SK-N-SH (cell line): ENCODE measurements around the gene GULP1. TPM values are rescaled to one million over a fixed set of nuclear protein-coding genes. Genes with fewer than 3 reads are reported as not detected.

Experiments used
- CTCF ChIA-PET: fragments of 300-600, 350-600 bp; formaldehyde crosslinking; extraction: SDS; loops from one replicate; lab custom pipeline; 2021; lab: Yijun Ruan, JAX
- POLR2A ChIA-PET: fragments of 350-600 bp; sonication (Branson Sonifier 250); formaldehyde crosslinking; extraction: SDS; loops from one replicate; lab custom pipeline; 2020; ENCODE audit warnings: antibody characterized with exemption, inconsistent platforms; lab: Yijun Ruan, JAX
- DNase-seq: peaks from one replicate; pipeline ENCODE4 v3.0.0; 2012
- H2AFZ ChIP-seq: fragments of 200-600 bp; sonication (generic); 2 replicates; pipeline ENCODE4 v1.8.1; 2016; ENCODE audit warnings: antibody characterized with exemption, mild to moderate bottlenecking, low read depth
- H3F3A ChIP-seq: fragments of 200-600 bp; sonication (generic); replicated peaks from 2 replicates; pipeline ENCODE3; 2016; ENCODE audit warnings: antibody characterized with exemption, mild to moderate bottlenecking; ENCODE audit not compliant: insufficient read depth
- H3K27ac ChIP-seq, 2 experiments: fragments of 200-500 bp in 1 of 2; fragments of 200-600 bp in 1 of 2; sonication (Bioruptor generic) in 1 of 2; sonication (generic), shearing (Covaris generic) in 1 of 2; 2 replicates each; pipeline versions ENCODE4 v1.5.1 to v1.6.1; 2014 to 2016; ENCODE audit warnings: low read depth in 2 of 2, inconsistent platforms in 1 of 2, low read length in 1 of 2, mild to moderate bottlenecking in 1 of 2, mixed read lengths in 1 of 2
- H3K27me3 ChIP-seq: fragments of 200-600 bp; sonication (generic), shearing (Covaris generic); 2 replicates; pipeline ENCODE4 v1.6.1; 2016; ENCODE audit warnings: mixed run types; ENCODE audit not compliant: insufficient read depth
- H3K36me3 ChIP-seq, 2 experiments: fragments of 200-500 bp in 1 of 2; fragments of 200-600 bp in 1 of 2; sonication (Bioruptor generic) in 1 of 2; sonication (generic) in 1 of 2; replicated peaks in 1 of 2; 2 replicates each; pipeline versions ENCODE3 to v1.5.1; 2014 to 2016; ENCODE audit warnings: low read length in 1 of 2, mild to moderate bottlenecking in 1 of 2; ENCODE audit not compliant: insufficient read depth in 2 of 2, control insufficient read depth in 1 of 2
- H3K4me1 ChIP-seq, 2 experiments: fragments of 200-500 bp in 1 of 2; fragments of 200-600 bp in 1 of 2; sonication (Bioruptor generic) in 1 of 2; sonication (generic), shearing (Covaris generic) in 1 of 2; 2 replicates each; pipeline versions ENCODE4 v1.5.1 to v1.6.1; 2014 to 2016; ENCODE audit warnings: low read depth in 1 of 2, low read length in 1 of 2, mixed run types in 1 of 2; ENCODE audit not compliant: insufficient read depth in 2 of 2, control insufficient read depth in 1 of 2
- H3K4me2 ChIP-seq: fragments of 200-600 bp; sonication (generic), shearing (Covaris generic); 2 replicates; pipeline ENCODE4 v1.6.1; 2017; ENCODE audit warnings: mixed run types
- H3K4me3 ChIP-seq, 2 experiments: fragments of 200-500 bp in 1 of 2; fragments of 200-600 bp in 1 of 2; sonication (Bioruptor generic) in 1 of 2; sonication (generic), shearing (Covaris generic) in 1 of 2; 2 replicates each; pipeline versions ENCODE4 v1.5.1 to v1.8.1; 2014 to 2016; ENCODE audit warnings: low read depth in 2 of 2, inconsistent platforms in 1 of 2, low read length in 1 of 2, mild to moderate bottlenecking in 1 of 2, mixed read lengths in 1 of 2, moderate library complexity in 1 of 2
- H3K79me2 ChIP-seq: fragments of 200-600 bp; sonication (generic); 2 replicates; pipeline ENCODE4 v1.8.1; 2017; ENCODE audit warnings: mild to moderate bottlenecking; ENCODE audit not compliant: insufficient read depth
- H3K9ac ChIP-seq: fragments of 200-600 bp; sonication (generic); 2 replicates; pipeline ENCODE4 v1.6.1; 2017; ENCODE audit warnings: mixed run types
- H3K9me2 ChIP-seq: fragments of 200-600 bp; sonication (generic); 2 replicates; pipeline ENCODE4 v1.6.1; 2017; ENCODE audit warnings: mixed run types
- H3K9me3 ChIP-seq: fragments of 200-600 bp; sonication (generic); 2 replicates; pipeline ENCODE4 v1.6.1; 2017; ENCODE audit warnings: mixed run types, mild to moderate bottlenecking, moderate library complexity
- H4K20me1 ChIP-seq: fragments of 200-600 bp; sonication (generic); 2 replicates; pipeline ENCODE4 v1.6.1; 2017; ENCODE audit warnings: mild to moderate bottlenecking, mixed run types; ENCODE audit not compliant: insufficient read depth
- CHD2 ChIP-seq: fragments of 150-350 bp; IDR thresholded peaks from 2 replicates; pipeline ENCODE4 v1.6.1; 2018; ENCODE audit warnings: low read length; ENCODE audit not compliant: partially characterized antibody
- ELF1 ChIP-seq: IDR thresholded peaks from 2 replicates; pipeline ENCODE4 v1.4.0; 2012
- FOXM1 ChIP-seq: IDR thresholded peaks from 2 replicates; pipeline ENCODE4 v1.4.0; 2012; ENCODE audit warnings: low read depth, mild to moderate bottlenecking
- JUND ChIP-seq: IDR thresholded peaks from 2 replicates; pipeline ENCODE4 v1.4.0; 2012
- MXI1 ChIP-seq: IDR thresholded peaks from 2 replicates; pipeline ENCODE4 v1.6.1; 2012; ENCODE audit warnings: mild to moderate bottlenecking, low read depth, low read length, improper control_type of control experiment
- NFIC ChIP-seq: IDR thresholded peaks from 2 replicates; pipeline ENCODE4 v1.4.0; 2012; ENCODE audit warnings: borderline replicate concordance
- RAD21 ChIP-seq: IDR thresholded peaks from 2 replicates; pipeline ENCODE4 v1.6.1; 2012; ENCODE audit warnings: mild to moderate bottlenecking, low read length
- RXRA ChIP-seq: IDR thresholded peaks from 2 replicates; pipeline ENCODE4 v1.4.0; 2012; ENCODE audit warnings: low read depth, mild to moderate bottlenecking, borderline replicate concordance
- TAF1 ChIP-seq: IDR thresholded peaks from 2 replicates; pipeline ENCODE4 v1.6.1; 2012; ENCODE audit warnings: low read depth, mild to moderate bottlenecking, low read length, moderate library complexity, borderline replicate concordance
- USF1 ChIP-seq: IDR thresholded peaks from 2 replicates; pipeline ENCODE4 v1.4.0; 2012; ENCODE audit warnings: low read depth, borderline replicate concordance
- YY1 ChIP-seq: IDR thresholded peaks from 2 replicates; pipeline ENCODE4 v1.4.0; 2012; ENCODE audit warnings: low read depth, mild to moderate bottlenecking
- WGBS: methylation state at CpG from one replicate; pipeline ENCODE4 v1.1.6; 2017; ENCODE audit warnings: low lambda C conversion rate; 5-methylcytosine and 5-hydroxymethylcytosine counted together
- polyA plus RNA-seq, 3 experiments: library from polyadenylated mRNA; depleted of rRNA; stranded (reverse); fragments of >200 nt; gene quantifications; 2 replicates each; pipeline ENCODE4 v1.2.3, GENCODE V29; 2012
- TF ChIP-seq, protein P1 (sequence below): fragments of 150-350 bp; IDR thresholded peaks from 2 replicates; pipeline ENCODE4 v1.6.1; 2017; ENCODE audit warnings: antibody characterized with exemption, low read length, low read depth, borderline replicate concordance
- TF ChIP-seq, protein P2 (sequence below): IDR thresholded peaks from 2 replicates; pipeline ENCODE4 v1.6.1; 2012; ENCODE audit warnings: mild to moderate bottlenecking, low read depth, low read length, moderate library complexity
- TF ChIP-seq, protein P3 (sequence below): fragments of 200-600 bp; sonication (generic); IDR thresholded peaks from 2 replicates; pipeline ENCODE4 v1.6.1; 2017; ENCODE audit warnings: antibody characterized with exemption, mild to moderate bottlenecking, moderate library complexity
- TF ChIP-seq, protein P4 (sequence below): IDR thresholded peaks from 2 replicates; pipeline ENCODE4; 2012

GULP1 gene
- polyA plus RNA-seq, 1 of the 3 experiments (the other 2 are of a cell fraction) = 33.8 TPM

GRCh38 chr2:188569431-188570165, 277.9 kb downstream of the GULP1 start (continued):
- TF ChIP-seq, protein P1, sequence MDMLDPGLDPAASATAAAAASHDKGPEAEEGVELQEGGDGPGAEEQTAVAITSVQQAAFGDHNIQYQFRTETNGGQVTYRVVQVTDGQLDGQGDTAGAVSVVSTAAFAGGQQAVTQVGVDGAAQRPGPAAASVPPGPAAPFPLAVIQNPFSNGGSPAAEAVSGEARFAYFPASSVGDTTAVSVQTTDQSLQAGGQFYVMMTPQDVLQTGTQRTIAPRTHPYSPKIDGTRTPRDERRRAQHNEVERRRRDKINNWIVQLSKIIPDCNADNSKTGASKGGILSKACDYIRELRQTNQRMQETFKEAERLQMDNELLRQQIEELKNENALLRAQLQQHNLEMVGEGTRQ = no peak

GRCh38 chr2:188570370-188570769, 278.7 kb downstream of the GULP1 start:
- ChIA-PET POLR2A (no interaction called here), CTCF (no interaction called here)
- Histone ChIP-seq H4K20me1 (no peaks in the 10 kb centered on the region), H3K4me1 (no peaks in the 10 kb centered on the region), H3K9ac (no peak overlapping the region), H3K79me2 (no peaks in the 10 kb centered on the region), H3K9me2 (no peaks in the 10 kb centered on the region), H3K36me3 (peaks cover 38 to 51% of the 10 kb centered on the region in 2 experiments), H3K4me3 (no peak overlapping the region), H3K27ac (no peak overlapping the region), H3F3A (peaks cover 6% of the 10 kb centered on the region), H2AFZ (no peak overlapping the region), H3K27me3 (no peaks in the 10 kb centered on the region), H3K4me2 (no peak overlapping the region), H3K9me3 (no peaks in the 10 kb centered on the region)
- DNase-seq = no peak
- no peak for TF ChIP-seq NFIC
- no peak for TF ChIP-seq JUND
- no peak for TF ChIP-seq MXI1
- TF ChIP-seq RAD21 = no peak
- TF ChIP-seq CHD2 = no peak
- WGBS = 94% methylated on average over 1 of the region's 1 CpG

GRCh38 chr2:188571543-188572303, 280.0 kb downstream of the GULP1 start:
- 97% methylated on average over 3 of the region's 3 CpGs for WGBS
- TF ChIP-seq MXI1 (no peak), RXRA (no peak), TAF1 (no peak), RAD21 (no peak), CHD2 (no peak), YY1 (no peak), ELF1 (no peak), USF1 (no peak), FOXM1 (no peak), JUND (no peak)
- TF ChIP-seq, protein P2, sequence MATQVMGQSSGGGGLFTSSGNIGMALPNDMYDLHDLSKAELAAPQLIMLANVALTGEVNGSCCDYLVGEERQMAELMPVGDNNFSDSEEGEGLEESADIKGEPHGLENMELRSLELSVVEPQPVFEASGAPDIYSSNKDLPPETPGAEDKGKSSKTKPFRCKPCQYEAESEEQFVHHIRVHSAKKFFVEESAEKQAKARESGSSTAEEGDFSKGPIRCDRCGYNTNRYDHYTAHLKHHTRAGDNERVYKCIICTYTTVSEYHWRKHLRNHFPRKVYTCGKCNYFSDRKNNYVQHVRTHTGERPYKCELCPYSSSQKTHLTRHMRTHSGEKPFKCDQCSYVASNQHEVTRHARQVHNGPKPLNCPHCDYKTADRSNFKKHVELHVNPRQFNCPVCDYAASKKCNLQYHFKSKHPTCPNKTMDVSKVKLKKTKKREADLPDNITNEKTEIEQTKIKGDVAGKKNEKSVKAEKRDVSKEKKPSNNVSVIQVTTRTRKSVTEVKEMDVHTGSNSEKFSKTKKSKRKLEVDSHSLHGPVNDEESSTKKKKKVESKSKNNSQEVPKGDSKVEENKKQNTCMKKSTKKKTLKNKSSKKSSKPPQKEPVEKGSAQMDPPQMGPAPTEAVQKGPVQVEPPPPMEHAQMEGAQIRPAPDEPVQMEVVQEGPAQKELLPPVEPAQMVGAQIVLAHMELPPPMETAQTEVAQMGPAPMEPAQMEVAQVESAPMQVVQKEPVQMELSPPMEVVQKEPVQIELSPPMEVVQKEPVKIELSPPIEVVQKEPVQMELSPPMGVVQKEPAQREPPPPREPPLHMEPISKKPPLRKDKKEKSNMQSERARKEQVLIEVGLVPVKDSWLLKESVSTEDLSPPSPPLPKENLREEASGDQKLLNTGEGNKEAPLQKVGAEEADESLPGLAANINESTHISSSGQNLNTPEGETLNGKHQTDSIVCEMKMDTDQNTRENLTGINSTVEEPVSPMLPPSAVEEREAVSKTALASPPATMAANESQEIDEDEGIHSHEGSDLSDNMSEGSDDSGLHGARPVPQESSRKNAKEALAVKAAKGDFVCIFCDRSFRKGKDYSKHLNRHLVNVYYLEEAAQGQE = no peak
- TF ChIP-seq, protein P3, sequence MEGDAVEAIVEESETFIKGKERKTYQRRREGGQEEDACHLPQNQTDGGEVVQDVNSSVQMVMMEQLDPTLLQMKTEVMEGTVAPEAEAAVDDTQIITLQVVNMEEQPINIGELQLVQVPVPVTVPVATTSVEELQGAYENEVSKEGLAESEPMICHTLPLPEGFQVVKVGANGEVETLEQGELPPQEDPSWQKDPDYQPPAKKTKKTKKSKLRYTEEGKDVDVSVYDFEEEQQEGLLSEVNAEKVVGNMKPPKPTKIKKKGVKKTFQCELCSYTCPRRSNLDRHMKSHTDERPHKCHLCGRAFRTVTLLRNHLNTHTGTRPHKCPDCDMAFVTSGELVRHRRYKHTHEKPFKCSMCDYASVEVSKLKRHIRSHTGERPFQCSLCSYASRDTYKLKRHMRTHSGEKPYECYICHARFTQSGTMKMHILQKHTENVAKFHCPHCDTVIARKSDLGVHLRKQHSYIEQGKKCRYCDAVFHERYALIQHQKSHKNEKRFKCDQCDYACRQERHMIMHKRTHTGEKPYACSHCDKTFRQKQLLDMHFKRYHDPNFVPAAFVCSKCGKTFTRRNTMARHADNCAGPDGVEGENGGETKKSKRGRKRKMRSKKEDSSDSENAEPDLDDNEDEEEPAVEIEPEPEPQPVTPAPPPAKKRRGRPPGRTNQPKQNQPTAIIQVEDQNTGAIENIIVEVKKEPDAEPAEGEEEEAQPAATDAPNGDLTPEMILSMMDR = no peak
- TF ChIP-seq, protein P4, sequence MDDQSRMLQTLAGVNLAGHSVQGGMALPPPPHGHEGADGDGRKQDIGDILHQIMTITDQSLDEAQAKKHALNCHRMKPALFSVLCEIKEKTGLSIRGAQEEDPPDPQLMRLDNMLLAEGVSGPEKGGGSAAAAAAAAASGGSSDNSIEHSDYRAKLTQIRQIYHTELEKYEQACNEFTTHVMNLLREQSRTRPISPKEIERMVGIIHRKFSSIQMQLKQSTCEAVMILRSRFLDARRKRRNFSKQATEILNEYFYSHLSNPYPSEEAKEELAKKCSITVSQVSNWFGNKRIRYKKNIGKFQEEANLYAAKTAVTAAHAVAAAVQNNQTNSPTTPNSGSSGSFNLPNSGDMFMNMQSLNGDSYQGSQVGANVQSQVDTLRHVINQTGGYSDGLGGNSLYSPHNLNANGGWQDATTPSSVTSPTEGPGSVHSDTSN = no peak

More at GRCh38 chr2:188571543-188572303, 280.0 kb downstream of the GULP1 start:
- no peak overlapping the region for H2AFZ ChIP-seq
- H3K9me3 ChIP-seq = no peaks in the 10 kb centered on the region
- H3K36me3 ChIP-seq = peaks cover 38 to 46% of the 10 kb centered on the region in 2 experiments
- peaks cover 6% of the 10 kb centered on the region for H3F3A ChIP-seq
- H4K20me1 ChIP-seq = no peaks in the 10 kb centered on the region
- H3K4me3 ChIP-seq = no peak overlapping the region
- no peak overlapping the region for H3K27ac ChIP-seq
- no peak overlapping the region for H3K4me2 ChIP-seq
- H3K9me2 ChIP-seq = no peaks in the 10 kb centered on the region
- H3K9ac ChIP-seq = no peak overlapping the region
- no peaks in the 10 kb centered on the region for H3K27me3 ChIP-seq
- H3K4me1 ChIP-seq = no peaks in the 10 kb centered on the region; a peak in 1 of 4 replicates
- no peak for DNase-seq
- POLR2A ChIA-PET = no interaction called here
- no peaks in the 10 kb centered on the region for H3K79me2 ChIP-seq
- CTCF ChIA-PET = no interaction called here
